GM18870 (cell line): Measurements from ENCODE around the gene SLC9A4.

Experiments used
- ATAC-seq: cut with Tn5 transposase; IDR thresholded peaks from one replicate; pipeline ENCODE4 v1.9.1; 2021; ENCODE audit warnings: moderate library complexity; ENCODE audit not compliant: unreplicated experiment

The SLC9A4 gene

GRCh38 chr2:102473020-102473419, at the start of gene SLC9A4:
SLC9A4 (plus strand) TSS chr2:102473226; CDS start chr2:102473760, 534 bp downstream.
- ATAC-seq = peak; percentile 58

GRCh38 chr2:102423368-102423767, 49.7 kb upstream of the SLC9A4 start:
- no peak for ATAC-seq

- ATAC-seq = peak; percentile 88
Measured at GRCh38 chr2:102424754-102425153, 48.3 kb upstream of the SLC9A4 start.

- no peak for ATAC-seq
Measured at GRCh38 chr2:102425441-102426132, 47.4 kb upstream of the SLC9A4 start.

GRCh38 chr2:102427249-102427648, 45.8 kb upstream of the SLC9A4 start:
- no peak for ATAC-seq

GRCh38 chr2:102428573-102428972, 44.5 kb upstream of the SLC9A4 start:
- ATAC-seq = no peak

- no peak for ATAC-seq
Measured at GRCh38 chr2:102432386-102432785, 40.6 kb upstream of the SLC9A4 start.

GRCh38 chr2:102433973-102434654, 38.9 kb upstream of the SLC9A4 start:
- ATAC-seq = no peak

GRCh38 chr2:102434655-102435381, 38.2 kb upstream of the SLC9A4 start:
- ATAC-seq = peak; percentile 73

GRCh38 chr2:102435741-102436140, 37.3 kb upstream of the SLC9A4 start:
- no peak for ATAC-seq

- ATAC-seq = no peak
Measured at GRCh38 chr2:102436323-102436722, 36.7 kb upstream of the SLC9A4 start.

GRCh38 chr2:102437122-102437521, 35.9 kb upstream of the SLC9A4 start:
- ATAC-seq = no peak

GRCh38 chr2:102438111-102438510, 34.9 kb upstream of the SLC9A4 start:
- ATAC-seq = no peak

GRCh38 chr2:102438578-102438977, 34.4 kb upstream of the SLC9A4 start:
- no peak for ATAC-seq

- ATAC-seq = no peak
Measured at GRCh38 chr2:102439065-102439695, 33.8 kb upstream of the SLC9A4 start.

- ATAC-seq = no peak
Measured at GRCh38 chr2:102442967-102443828, 29.8 kb upstream of the SLC9A4 start.

- no peak for ATAC-seq
Measured at GRCh38 chr2:102444233-102444632, 28.8 kb upstream of the SLC9A4 start.

GRCh38 chr2:102446936-102447335, 26.1 kb upstream of the SLC9A4 start:
- no peak for ATAC-seq

GRCh38 chr2:102449370-102449974, 23.6 kb upstream of the SLC9A4 start:
- ATAC-seq = no peak

- ATAC-seq = no peak
Measured at GRCh38 chr2:102451968-102452367, 21.1 kb upstream of the SLC9A4 start.
